Measurements from ENCODE around the gene PRTN3.

The PRTN3 gene

DNA sequence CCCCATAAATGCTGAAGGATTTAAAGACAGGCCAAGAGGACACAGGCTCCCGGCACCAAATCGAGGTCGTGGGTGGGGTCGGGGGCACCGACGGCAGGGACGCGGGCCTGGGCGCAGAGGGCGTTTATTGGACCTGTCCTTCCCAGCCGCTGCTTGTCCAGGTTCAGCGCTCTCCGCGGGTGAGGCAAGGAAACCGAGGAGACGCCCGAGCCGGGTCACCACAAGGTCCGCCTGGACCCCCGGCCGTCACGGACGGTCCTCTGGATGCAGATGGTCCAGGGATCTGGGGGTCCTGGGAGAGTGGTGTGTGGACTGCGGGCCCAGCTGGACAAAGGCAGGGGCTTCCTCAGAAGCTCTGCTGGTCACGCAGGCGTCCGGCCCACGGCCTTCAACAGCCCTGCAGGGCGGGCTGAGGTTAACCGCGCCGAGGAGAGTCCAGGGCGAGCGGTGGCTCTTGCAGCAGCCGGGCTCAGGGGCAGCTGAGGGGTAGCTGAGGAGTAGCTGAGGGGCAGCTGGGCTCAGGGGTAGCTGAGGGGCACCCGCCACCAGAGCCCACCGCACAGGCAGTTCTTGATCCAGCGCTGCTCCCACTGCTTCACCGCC, 27.2 kb downstream of the PRTN3 start:
- Histone ChIP-seq H3K4me3 (ENCODE audit: low read length) (no peak overlapping the region), H3K36me3 (ENCODE audit: insufficient read depth, low read length) (peaks cover 30% of the 10 kb centered on the region), H3K9me3 (replicated peaks; ENCODE audit: low read length) (no peaks in the 10 kb centered on the region), H3K4me1 (ENCODE audit: control insufficient read depth, insufficient read depth, low read length) (peaks cover 28% of the 10 kb centered on the region), H3K9ac (ENCODE audit: low read depth, low read length) (no peak overlapping the region), H3K27me3 (ENCODE audit: control insufficient read depth, insufficient read depth, low read length) (no peaks in the 10 kb centered on the region), H3K4me2 (ENCODE audit: low read length) (no peak overlapping the region)

DNA sequence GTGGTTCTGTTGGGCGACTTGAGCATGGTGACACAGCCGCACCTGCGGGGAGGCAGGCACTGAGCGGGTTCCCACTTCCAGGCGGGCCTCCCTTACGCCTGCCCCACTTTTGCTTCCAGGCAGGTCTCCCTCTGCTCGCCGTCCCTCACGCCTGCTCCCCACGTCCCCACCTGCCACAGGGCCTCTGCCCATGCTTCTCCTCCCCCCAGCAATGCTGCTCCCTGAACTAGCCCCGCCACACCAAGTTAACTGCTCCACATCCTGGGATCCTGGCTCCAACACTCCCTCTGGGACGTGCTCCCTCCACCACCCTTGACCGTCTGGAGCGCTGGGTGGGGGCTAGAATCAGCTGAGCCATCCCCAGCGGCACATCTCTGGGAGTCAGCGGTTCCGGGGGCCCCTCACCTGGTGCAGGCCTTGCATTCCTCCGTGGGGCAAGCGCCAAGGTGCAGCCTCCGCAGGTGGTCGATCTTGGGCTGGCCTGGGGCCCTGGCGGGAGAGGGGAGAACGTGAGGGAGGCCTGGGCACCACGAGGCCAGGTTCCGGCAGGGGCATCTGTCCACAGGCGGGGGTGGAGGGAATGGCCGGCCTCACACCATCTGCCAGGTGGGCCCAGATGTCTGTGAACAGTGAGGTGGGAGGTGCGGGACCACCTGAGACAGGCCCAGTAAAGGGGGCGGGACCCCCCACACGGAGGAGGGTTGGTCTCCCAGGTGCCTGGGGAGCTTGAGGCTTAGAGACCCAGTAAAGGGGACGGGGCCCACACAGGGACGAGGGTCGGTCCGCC, 27.9 kb downstream of the PRTN3 start:
- Histone ChIP-seq H3K9ac (ENCODE audit: low read depth, low read length) (no peak overlapping the region), H3K4me1 (ENCODE audit: control insufficient read depth, insufficient read depth, low read length) (peaks cover 28% of the 10 kb centered on the region), H3K36me3 (ENCODE audit: insufficient read depth, low read length) (peaks cover 30% of the 10 kb centered on the region), H3K27me3 (ENCODE audit: control insufficient read depth, insufficient read depth, low read length) (no peaks in the 10 kb centered on the region), H3K9me3 (replicated peaks; ENCODE audit: low read length) (no peaks in the 10 kb centered on the region), H3K4me2 (ENCODE audit: low read length) (no peak overlapping the region), H3K4me3 (ENCODE audit: low read length) (no peak overlapping the region)

DNA sequence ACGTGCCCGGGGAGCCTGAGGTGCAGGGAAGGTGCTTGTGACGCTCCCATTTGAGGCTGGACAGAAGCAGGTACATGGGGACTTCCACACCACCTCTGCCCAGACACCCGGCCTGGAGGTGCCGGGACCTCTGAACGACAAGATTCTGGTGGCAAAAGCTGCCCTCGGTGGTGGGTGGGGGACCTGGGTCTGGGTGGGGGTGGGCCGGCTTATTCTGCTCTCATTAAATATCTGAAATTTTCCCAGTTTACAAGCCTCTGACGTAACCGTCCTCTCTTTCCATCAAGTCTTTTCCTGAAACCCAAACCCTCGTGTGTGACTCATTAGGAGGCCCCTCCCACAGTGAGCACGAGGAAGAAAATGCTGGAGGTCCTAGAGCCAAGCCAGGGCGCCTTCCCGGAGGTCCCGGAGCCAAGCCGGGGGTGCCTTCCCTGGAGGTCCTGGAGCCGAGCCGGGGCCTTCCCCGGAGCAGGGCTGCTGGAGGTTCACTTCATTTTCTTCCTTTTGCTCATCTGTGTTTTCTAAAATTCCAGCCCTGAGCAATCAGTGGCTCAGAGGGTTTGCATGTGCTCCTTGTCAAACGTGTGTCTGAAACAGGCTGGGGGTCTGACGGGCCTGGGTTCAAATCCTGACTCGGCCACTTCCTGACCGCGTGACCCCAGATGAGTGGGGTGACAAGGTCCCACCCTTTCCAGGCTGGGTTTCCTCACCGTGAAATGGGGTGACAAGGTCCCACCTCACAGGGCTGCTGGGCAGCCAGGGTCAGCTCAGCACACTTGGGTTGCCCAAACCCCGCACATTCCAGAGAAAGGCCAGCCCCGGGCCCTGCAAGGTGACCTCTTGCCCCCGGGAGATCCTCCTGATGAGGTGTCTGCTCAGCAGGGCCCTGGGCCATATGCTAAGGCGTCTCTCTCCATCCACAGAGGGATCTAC, 28.7 kb downstream of the PRTN3 start:
- H3K4me2 ChIP-seq (ENCODE audit: low read length): peak overlapping the region; percentile 1
- no peak overlapping the region for H3K4me3 ChIP-seq (ENCODE audit: low read length)
- no peaks in the 10 kb centered on the region for H3K9me3 ChIP-seq (replicated peaks; ENCODE audit: low read length)
- H3K36me3 ChIP-seq (ENCODE audit: insufficient read depth, low read length): peaks cover 30% of the 10 kb centered on the region
- H3K4me1 ChIP-seq (ENCODE audit: control insufficient read depth, insufficient read depth, low read length): peaks cover 28% of the 10 kb centered on the region
- H3K27me3 ChIP-seq (ENCODE audit: control insufficient read depth, insufficient read depth, low read length): no peaks in the 10 kb centered on the region
- H3K9ac ChIP-seq (ENCODE audit: low read depth, low read length): no peak overlapping the region

DNA sequence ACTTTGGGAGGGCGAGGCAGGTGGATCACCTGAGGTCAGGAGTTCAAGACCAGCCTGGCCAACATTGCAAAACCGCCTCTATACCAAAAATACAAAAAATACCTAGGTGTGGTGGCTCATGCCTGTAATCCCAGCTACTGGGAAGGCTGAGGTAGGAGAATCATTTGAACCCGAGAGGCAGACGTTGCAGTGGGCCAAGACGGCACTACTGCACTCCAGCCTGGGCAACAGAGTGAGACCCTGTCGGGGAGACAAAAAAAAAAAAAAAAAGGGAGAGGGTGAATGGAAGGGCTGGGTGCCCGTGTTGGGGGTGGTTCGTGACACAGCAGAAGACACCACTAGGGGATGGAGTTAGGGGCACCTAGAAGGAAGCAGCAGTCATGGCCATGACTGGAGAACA, 29.5 kb downstream of the PRTN3 start:
- Histone ChIP-seq H3K36me3 (ENCODE audit: insufficient read depth, low read length) (peaks cover 32% of the 10 kb centered on the region), H3K27me3 (ENCODE audit: control insufficient read depth, insufficient read depth, low read length) (no peaks in the 10 kb centered on the region), H3K4me2 (ENCODE audit: low read length) (no peak overlapping the region), H3K9me3 (replicated peaks; ENCODE audit: low read length) (no peaks in the 10 kb centered on the region), H3K4me3 (ENCODE audit: low read length) (no peak overlapping the region), H3K9ac (ENCODE audit: low read depth, low read length) (no peak overlapping the region), H3K4me1 (ENCODE audit: control insufficient read depth, insufficient read depth, low read length) (peaks cover 28% of the 10 kb centered on the region)

DNA sequence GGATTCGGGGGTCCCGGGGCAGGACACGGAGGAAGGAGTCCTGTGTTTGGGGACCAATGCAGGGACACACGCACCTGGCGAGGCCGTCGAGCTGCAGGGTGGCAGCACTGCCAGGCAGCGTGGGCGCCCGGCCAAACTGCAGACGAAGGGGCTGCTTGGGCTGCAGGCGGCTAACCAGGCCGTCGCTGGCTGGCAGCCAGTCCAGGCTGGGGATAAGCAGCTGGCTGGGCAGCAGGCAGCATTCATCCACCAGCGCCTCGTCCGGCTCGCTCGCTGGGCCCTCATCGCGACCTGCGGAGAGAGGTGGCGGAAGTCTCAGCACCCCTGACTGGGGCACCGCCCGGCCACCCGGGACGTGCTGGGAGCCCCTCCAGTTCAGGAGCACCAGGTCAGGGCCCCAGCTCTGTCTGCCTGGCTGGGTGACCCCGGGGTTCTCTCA, 30.2 kb downstream of the PRTN3 start:
- Histone ChIP-seq H3K27me3 (ENCODE audit: control insufficient read depth, insufficient read depth, low read length) (no peaks in the 10 kb centered on the region), H3K36me3 (ENCODE audit: insufficient read depth, low read length) (peaks cover 37% of the 10 kb centered on the region), H3K4me3 (ENCODE audit: low read length) (no peak overlapping the region), H3K4me2 (ENCODE audit: low read length) (no peak overlapping the region), H3K9me3 (replicated peaks; ENCODE audit: low read length) (no peaks in the 10 kb centered on the region), H3K4me1 (ENCODE audit: control insufficient read depth, insufficient read depth, low read length) (peaks cover 28% of the 10 kb centered on the region), H3K9ac (ENCODE audit: low read depth, low read length) (no peak overlapping the region)

DNA sequence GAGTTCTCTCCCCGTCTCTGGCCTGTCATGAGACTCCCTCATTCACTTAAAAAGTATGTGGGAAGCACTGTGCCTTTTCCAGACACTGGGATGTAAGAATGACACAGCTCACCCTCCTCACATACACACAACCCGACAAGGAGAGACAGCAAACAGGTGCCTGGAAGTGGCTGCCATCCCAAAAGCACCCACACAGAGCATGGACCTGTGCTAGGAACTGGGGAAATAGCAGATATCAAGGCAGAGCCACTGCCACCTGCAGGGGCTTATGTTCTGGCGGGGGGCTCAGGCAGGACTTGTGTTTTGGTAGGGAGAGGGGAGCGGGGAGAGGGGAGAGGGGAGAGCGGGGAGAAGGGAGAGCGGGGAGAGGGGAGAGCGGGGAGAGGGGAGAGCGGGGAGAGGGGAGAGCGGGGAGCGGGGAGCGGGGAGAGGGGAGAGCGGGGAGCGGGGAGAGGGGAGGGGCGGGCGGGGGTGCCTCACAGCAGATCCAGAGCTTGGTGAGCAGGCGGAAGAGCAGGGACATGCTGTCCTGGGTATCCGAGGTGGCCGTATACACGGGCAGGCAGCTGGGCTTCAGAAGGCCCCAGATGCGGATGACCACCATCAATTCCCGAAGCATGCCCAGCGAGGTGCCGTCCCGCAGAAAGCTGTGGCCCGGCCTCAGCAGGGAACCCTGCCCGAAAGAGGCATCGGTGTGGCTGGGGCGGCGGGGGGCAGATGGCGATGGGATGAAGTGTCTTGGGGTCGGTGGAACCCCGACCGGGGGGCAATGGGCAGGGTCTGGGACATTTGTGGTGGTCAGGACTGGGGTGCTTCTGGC, 30.9 kb downstream of the PRTN3 start:
- H3K9ac ChIP-seq (ENCODE audit: low read depth, low read length): no peak overlapping the region

DNA sequence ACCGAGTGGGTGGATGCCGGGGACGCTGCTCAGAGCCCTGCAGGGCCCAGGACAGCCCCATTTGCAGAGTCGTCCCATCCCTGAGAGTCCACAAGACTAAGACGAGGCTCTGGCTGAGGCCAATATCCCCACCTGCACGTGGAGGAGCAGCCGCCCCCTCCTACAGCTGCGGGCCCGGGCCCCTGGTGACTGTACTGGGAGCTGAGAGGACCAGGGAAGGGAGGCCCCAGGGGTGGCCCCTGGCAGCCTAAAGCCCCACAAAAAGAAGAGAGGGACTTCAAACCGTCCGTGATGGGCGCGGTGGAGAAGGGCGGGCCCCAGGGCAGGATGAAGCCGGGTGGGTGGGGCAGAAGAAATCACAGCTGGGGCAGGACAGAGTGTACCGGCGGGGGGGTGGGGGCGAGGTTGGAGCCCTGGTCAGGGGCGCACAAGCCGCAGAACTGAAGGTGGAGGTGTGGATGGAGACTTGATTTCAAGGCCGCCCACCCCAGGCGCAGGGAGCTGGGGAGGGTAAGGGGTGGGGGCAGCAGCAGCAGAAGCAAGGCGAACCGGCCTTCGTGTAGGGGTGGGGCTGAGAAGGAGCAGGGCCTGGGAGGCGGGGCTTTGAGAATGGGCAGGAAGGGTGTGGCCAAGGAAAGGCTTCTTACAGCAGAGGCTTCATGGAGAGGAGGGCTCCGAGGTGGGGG, 31.6 kb downstream of the PRTN3 start:
- H3K9ac ChIP-seq (ENCODE audit: low read depth, low read length): no peak overlapping the region

More for the DNA sequence above, 30.9 kb downstream of the PRTN3 start:
- Histone ChIP-seq H3K27me3 (ENCODE audit: control insufficient read depth, insufficient read depth, low read length) (no peaks in the 10 kb centered on the region), H3K9me3 (replicated peaks; ENCODE audit: low read length) (no peaks in the 10 kb centered on the region), H3K36me3 (ENCODE audit: insufficient read depth, low read length) (peaks cover 37% of the 10 kb centered on the region), H3K4me2 (ENCODE audit: low read length) (peak overlapping the region; percentile 37), H3K4me3 (ENCODE audit: low read length) (no peak overlapping the region), H3K4me1 (ENCODE audit: control insufficient read depth, insufficient read depth, low read length) (peaks cover 28% of the 10 kb centered on the region)

DNA sequence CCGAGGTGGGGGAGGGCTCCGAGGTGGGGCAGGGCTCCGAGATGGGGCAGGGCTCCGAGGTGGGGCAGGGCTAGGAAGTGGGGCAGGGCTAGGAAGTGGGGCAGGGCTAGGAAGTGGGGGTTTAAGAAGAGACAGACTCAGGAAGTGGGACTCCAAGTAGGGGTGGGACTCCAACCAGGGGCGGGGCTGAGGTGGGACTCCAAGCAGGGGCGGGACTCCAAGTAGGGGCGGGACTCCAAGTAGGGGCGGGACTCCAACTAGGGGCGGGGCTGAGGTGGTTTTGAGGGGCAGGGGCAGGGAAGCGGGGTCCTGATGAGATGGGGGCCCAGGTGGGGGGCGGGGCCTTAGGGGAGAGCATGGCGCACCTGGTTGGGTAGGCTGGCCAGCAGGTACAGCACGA, 32.3 kb downstream of the PRTN3 start:
- H3K4me2 ChIP-seq (ENCODE audit: low read length): no peak overlapping the region
- no peak overlapping the region for H3K9ac ChIP-seq (ENCODE audit: low read depth, low read length)
- H3K36me3 ChIP-seq (ENCODE audit: insufficient read depth, low read length): peaks cover 28% of the 10 kb centered on the region
- H3K27me3 ChIP-seq (ENCODE audit: control insufficient read depth, insufficient read depth, low read length): no peaks in the 10 kb centered on the region
- H3K4me3 ChIP-seq (ENCODE audit: low read length): no peak overlapping the region
- no peaks in the 10 kb centered on the region for H3K9me3 ChIP-seq (replicated peaks; ENCODE audit: low read length)
- peaks cover 28% of the 10 kb centered on the region for H3K4me1 ChIP-seq (ENCODE audit: control insufficient read depth, insufficient read depth, low read length)

More for the DNA sequence above, 31.6 kb downstream of the PRTN3 start:
- no peak overlapping the region for H3K4me3 ChIP-seq (ENCODE audit: low read length)
- peaks cover 28% of the 10 kb centered on the region for H3K4me1 ChIP-seq (ENCODE audit: control insufficient read depth, insufficient read depth, low read length)
- no peaks in the 10 kb centered on the region for H3K27me3 ChIP-seq (ENCODE audit: control insufficient read depth, insufficient read depth, low read length)
- no peaks in the 10 kb centered on the region for H3K9me3 ChIP-seq (replicated peaks; ENCODE audit: low read length)
- peaks cover 35% of the 10 kb centered on the region for H3K36me3 ChIP-seq (ENCODE audit: insufficient read depth, low read length)
- peak overlapping the region; percentile 37 for H3K4me2 ChIP-seq (ENCODE audit: low read length)

DNA sequence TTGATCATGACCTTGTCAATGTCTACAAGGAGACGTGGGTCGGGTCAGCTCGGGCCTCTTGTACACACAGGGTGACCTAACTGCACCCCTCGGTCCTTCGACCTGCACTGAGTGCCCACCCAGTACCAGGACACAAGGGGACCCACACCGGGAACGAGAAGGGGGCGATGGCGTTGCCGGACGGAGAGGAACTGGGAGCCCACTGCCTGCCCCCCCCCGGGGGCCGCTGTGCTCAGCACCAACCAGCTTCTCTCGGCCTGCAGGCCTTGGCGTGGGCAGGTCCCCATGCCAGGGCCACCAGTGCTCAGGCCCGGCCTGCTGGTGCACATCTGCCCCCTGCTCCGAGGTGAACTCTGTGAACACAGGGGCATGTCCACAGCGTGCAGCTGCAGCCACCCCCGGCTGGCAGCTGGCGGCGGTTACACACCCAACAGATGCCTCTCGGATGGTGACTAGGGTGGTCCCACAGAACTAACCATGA, 32.8 kb downstream of the PRTN3 start:
- H3K9me3 ChIP-seq (replicated peaks; ENCODE audit: low read length): no peaks in the 10 kb centered on the region
- no peak overlapping the region for H3K4me2 ChIP-seq (ENCODE audit: low read length)
- H3K9ac ChIP-seq (ENCODE audit: low read depth, low read length): no peak overlapping the region
- H3K36me3 ChIP-seq (ENCODE audit: insufficient read depth, low read length): peaks cover 23% of the 10 kb centered on the region
- H3K4me1 ChIP-seq (ENCODE audit: control insufficient read depth, insufficient read depth, low read length): peaks cover 26% of the 10 kb centered on the region
- H3K27me3 ChIP-seq (ENCODE audit: control insufficient read depth, insufficient read depth, low read length): no peaks in the 10 kb centered on the region
- no peak overlapping the region for H3K4me3 ChIP-seq (ENCODE audit: low read length)

DNA sequence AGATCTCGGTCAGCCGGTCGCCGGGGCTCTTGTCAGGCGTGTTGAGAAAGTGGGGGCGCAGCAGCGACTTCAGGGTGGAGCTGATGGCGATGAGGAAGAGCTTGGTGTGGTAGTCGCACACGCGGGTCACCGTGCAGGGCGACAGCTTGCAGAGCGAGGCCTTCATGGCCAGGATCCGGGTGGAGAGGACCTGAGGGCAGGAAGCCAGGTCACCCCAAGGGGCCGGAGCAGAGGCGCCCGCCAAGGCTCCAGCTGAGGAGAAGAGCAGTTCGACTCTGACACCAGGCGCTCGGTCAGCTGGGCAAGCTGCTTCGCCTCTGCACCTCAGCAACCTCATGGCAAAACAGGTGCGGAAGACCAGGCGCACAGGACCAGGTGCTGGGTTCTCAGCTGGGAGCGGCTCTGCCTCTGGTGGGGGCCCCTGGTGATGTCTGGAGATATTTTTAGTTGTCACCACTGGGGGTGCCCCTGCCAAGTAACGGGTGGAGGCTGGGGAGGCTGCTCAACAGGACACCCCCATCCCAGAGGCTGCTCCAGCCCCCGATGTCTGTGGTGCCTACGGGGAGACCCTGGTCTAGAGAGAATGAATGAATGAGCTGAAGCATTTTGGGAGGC, 34.6 kb downstream of the PRTN3 start:
- no peaks in the 10 kb centered on the region for H3K27me3 ChIP-seq (ENCODE audit: control insufficient read depth, insufficient read depth, low read length)
- peaks cover 17% of the 10 kb centered on the region for H3K36me3 ChIP-seq (ENCODE audit: insufficient read depth, low read length)
- H3K4me2 ChIP-seq (ENCODE audit: low read length): no peak overlapping the region
- no peak overlapping the region for H3K9ac ChIP-seq (ENCODE audit: low read depth, low read length)
- H3K4me3 ChIP-seq (ENCODE audit: low read length): no peak overlapping the region
- no peaks in the 10 kb centered on the region for H3K9me3 ChIP-seq (replicated peaks; ENCODE audit: low read length)
- peaks cover 12% of the 10 kb centered on the region for H3K4me1 ChIP-seq (ENCODE audit: control insufficient read depth, insufficient read depth, low read length)

Data from skeletal muscle satellite cell (primary cell).